NK-92 treated with Interleukin-12 subunit alpha and Interleukin-12 subunit beta, amount 100 ng/mL, for 24 hours (cell line): Measurements from ENCODE around the gene ECT2.
"Not testable (repeated sequence)": the region's sequence is repeated elsewhere in the genome, so short reads cannot be mapped to it uniquely, and the experiment has no call there.

ENCODE experiments used
- DNase-seq: peaks from one replicate; lab custom pipeline; 2025; lab: John Stamatoyannopoulos, UW

ECT2 gene, protein sequence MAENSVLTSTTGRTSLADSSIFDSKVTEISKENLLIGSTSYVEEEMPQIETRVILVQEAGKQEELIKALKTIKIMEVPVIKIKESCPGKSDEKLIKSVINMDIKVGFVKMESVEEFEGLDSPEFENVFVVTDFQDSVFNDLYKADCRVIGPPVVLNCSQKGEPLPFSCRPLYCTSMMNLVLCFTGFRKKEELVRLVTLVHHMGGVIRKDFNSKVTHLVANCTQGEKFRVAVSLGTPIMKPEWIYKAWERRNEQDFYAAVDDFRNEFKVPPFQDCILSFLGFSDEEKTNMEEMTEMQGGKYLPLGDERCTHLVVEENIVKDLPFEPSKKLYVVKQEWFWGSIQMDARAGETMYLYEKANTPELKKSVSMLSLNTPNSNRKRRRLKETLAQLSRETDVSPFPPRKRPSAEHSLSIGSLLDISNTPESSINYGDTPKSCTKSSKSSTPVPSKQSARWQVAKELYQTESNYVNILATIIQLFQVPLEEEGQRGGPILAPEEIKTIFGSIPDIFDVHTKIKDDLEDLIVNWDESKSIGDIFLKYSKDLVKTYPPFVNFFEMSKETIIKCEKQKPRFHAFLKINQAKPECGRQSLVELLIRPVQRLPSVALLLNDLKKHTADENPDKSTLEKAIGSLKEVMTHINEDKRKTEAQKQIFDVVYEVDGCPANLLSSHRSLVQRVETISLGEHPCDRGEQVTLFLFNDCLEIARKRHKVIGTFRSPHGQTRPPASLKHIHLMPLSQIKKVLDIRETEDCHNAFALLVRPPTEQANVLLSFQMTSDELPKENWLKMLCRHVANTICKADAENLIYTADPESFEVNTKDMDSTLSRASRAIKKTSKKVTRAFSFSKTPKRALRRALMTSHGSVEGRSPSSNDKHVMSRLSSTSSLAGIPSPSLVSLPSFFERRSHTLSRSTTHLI

GRCh38 chr3:172750368-172751174 lies at the start of gene ECT2:
Gene ECT2 (plus strand): TSS chr3:172750726. CDS start chr3:172754531, 3,805 bp downstream.
- peak; percentile 99 for DNase-seq

DNA sequence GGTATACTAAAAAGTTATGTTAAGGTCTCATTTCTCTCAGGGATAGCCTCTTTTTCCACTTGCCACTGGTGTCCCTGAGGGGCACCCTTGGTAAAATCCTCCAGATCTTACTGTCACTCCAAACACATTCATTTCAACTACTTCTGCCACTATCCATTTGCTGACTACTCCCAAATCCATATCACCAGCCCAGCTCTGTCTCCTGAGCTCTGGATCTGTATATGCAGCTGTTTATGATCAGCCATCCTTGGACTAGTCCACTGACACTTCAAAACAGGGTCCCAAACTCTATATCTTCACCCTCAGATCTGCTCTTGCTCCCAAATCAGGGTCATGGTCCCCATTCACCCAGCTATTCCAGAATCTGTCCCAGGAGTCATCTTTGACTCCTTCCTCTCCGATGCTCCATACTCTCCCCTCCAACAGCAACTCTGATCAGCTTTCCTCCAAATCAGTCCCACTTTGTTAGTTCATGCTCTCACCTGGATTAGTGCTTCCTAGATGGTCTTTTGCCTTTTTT lies 49.5 kb upstream of the ECT2 start:
- no peak for DNase-seq

DNA sequence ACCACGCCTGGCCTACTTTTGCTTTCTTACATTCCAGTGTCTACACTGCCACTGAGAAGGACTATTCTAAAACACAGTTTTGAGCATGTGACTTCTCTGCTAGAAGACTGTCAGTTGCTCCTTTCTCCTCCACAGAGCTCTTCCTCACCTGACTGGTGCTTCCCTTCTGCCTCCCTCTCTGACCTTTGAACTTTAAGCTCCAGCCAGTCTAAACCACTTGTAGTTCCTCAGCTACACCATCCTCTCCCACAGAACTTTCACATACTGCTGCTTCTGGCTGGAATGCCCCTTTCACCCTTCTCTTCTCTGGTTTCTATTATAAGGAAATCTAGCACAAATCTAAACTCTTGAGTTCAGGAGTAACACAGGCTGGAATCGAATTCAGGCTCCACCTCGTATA lies 48.8 kb upstream of the ECT2 start:
- no peak for DNase-seq

DNA sequence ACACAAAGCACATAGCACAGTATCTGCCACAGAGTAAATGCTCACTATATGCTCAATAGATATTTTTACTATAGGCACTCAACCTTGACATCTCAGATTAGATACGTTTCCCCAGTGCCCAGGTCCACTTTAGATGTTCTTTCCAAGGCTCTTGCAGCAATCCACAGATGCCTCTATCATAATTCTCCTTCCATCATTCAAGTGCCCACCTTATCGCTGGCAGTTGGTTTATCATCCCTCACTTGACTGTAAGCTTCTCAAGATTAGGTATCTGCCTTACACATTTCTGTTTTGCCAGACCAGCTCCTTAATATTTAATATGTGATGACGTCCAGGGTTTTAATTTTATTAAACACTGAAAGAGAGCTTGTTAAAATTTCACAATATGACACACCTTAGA lies 48.3 kb upstream of the ECT2 start:
- DNase-seq, result no peak

GRCh38 chr3:172702731-172703130 lies 47.8 kb upstream of the ECT2 start:
- DNase-seq, result not testable (repeated sequence)

DNA sequence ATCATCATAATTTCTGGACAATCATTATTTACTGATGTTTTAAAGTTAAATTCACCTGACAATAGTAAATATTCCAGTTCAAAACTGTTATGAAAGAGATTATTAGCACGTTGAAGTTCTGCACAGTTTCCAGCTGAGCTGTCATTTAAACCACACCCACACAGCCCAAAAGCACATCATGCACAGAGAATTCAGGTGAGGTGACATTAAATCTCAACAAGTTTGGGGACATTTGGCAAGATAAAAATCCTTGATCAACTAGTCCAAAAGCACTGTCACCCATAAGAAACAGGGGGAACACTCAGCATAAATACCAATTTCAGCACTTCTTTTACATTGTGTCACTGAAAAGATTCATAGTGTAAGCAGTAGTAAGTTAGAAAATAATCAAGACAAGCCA lies 46.5 kb upstream of the ECT2 start:
- DNase-seq, result no peak

- DNase-seq, result no peak
These were observed 45.4 kb upstream of the ECT2 start for GRCh38 chr3:172705170-172705569.

GRCh38 chr3:172707030-172707429 lies 43.5 kb upstream of the ECT2 start:
- DNase-seq, result no peak

GRCh38 chr3:172707967-172708366 lies 42.6 kb upstream of the ECT2 start:
- DNase-seq, result no peak

DNA sequence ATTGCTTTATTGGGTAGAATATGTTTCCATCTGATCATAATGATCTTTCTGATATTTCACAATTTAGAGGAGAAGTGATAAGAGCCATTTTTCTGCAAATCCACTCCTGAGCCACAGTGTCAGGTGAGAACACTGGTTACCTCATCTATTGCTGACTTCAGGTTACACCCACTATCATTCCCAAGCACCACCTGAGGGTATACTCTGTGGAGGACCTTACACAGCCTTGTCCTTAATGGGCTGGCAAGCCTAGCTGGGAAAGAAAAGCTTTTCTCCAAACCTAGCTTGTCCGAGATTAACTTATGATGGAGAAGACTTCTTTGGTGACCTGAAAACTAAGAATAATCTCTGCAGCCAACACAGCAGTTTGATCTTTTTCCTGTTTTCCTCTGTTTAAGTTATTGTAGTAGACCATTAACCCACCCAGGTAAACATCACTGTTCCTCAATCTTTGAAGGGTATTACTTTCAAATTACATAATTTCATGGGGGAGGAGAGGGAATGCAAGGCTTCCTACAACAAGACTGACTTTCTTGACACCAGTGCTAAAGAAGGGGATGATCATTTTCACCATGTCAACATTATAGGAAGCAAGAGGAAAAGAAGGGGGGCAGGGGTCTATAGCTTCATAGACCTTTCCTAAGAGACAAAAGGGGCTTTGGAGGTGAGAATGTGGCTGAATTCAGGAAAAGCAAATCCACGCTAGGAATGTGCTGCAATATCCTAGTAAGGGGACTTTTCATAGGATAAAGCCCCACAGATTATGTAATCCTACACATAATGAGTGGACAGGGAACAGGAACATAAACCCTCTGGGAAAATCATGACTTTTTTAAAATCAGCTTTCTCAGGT lies 41.4 kb upstream of the ECT2 start:
- DNase-seq, result no peak

GRCh38 chr3:172709774-172710663 lies 40.5 kb upstream of the ECT2 start:
- no peak for DNase-seq

- DNase-seq, result peak; percentile 87
These were observed 39.7 kb upstream of the ECT2 start, which contains the start of gene NCEH1 for GRCh38 chr3:172710664-172711453. Gene NCEH1 (minus strand): TSS chr3:172711067. CDS start chr3:172710984, 83 bp downstream.

- no peak for DNase-seq
These were observed 39.1 kb upstream of the ECT2 start for GRCh38 chr3:172711454-172711795.

GRCh38 chr3:172713316-172713715 lies 37.2 kb upstream of the ECT2 start:
- DNase-seq, result no peak

GRCh38 chr3:172716476-172716875 lies 34.0 kb upstream of the ECT2 start:
- DNase-seq, result no peak

GRCh38 chr3:172717493-172718088 lies 32.9 kb upstream of the ECT2 start:
- DNase-seq, result no peak

DNA sequence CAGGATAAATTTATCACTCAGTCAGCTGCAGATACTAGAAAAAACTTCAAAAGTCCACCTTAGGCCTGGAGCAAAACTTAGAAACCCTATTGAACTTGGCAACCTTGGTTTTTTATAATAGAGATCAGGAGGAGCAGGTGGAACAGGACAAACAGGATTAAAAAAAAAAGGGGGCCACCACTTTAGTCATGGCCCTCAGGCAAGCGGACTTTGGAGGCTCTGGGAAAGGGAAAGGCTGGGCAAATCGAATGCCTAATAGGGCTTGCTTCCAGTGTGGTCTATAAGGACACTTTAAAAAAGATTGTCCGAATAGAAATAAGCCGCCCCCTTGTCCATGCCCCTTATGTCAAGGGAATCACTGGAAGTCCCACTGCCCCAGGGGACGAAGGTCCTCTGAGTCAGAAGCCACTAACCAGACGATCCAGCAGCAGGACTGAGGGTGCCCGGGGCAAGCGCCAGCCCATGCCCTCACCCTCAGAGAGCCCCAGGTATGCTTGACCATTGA lies 27.9 kb upstream of the ECT2 start:
- DNase-seq, result not testable (repeated sequence)

GRCh38 chr3:172726380-172726779 lies 24.1 kb upstream of the ECT2 start:
- no peak for DNase-seq
